SU-DHL-6 (cell line): ENCODE results near the gene OXT.
"Not testable (repeated sequence)": the region's sequence is repeated elsewhere in the genome, so short reads cannot be mapped to it uniquely, and the experiment has no call there.

Experiments used
- H2AFZ ChIP-seq: fragments of 200-600 bp; sonication (generic); 2 replicates; pipeline ENCODE4 v1.6.1; 2014; ENCODE audit warnings: low read depth, mild to moderate bottlenecking, moderate library complexity, mixed read lengths, antibody characterized with exemption, low read length; ENCODE audit not compliant: severe bottlenecking
- H3F3A ChIP-seq: fragments of 200-600 bp; shearing (Covaris generic); 2 replicates; pipeline ENCODE4 v1.6.0; 2016; ENCODE audit warnings: antibody characterized with exemption, mild to moderate bottlenecking; ENCODE audit not compliant: insufficient read depth
- H3K27ac ChIP-seq: fragments of 200-600 bp; sonication (generic); 2 replicates; pipeline ENCODE4 v1.5.1; 2016; ENCODE audit warnings: low read depth, mild to moderate bottlenecking, low read length, moderate library complexity, mixed read lengths
- H3K27me3 ChIP-seq: fragments of 200-600 bp; sonication (generic), shearing (Covaris generic); 2 replicates; pipeline ENCODE4 v1.6.0; 2014; ENCODE audit warnings: mild to moderate bottlenecking, low read length
- H3K36me3 ChIP-seq: fragments of 200-600 bp; sonication (generic); 2 replicates; pipeline ENCODE4 v1.6.1; 2014; ENCODE audit warnings: mild to moderate bottlenecking, low read length, mixed read lengths
- H3K4me2 ChIP-seq: fragments of 300-600, 200-600 bp; shearing (Covaris generic), sonication (generic); 2 replicates; pipeline ENCODE4 v1.6.0; 2014; ENCODE audit warnings: low read length, low read depth, mild to moderate bottlenecking; ENCODE audit not compliant: poor library complexity, severe bottlenecking
- H3K4me3 ChIP-seq: fragments of 200-600 bp; sonication (generic); 2 replicates; pipeline ENCODE4 v1.5.1; 2014; ENCODE audit warnings: antibody characterized with exemption, low read length, mild to moderate bottlenecking, mixed read lengths; ENCODE audit not compliant: insufficient read depth, poor library complexity, severe bottlenecking
- H3K79me2 ChIP-seq: fragments of 200-600 bp; sonication (generic); 2 replicates; pipeline ENCODE4 v1.6.1; 2014; ENCODE audit warnings: mild to moderate bottlenecking, low read length, moderate library complexity; ENCODE audit not compliant: insufficient read depth
- H3K9ac ChIP-seq: fragments of 200-600 bp; sonication (generic); 2 replicates; pipeline ENCODE4 v1.7.0; 2014; ENCODE audit warnings: mild to moderate bottlenecking, low read length
- H3K9me2 ChIP-seq: fragments of 200-600 bp; sonication (generic); replicated peaks from 2 replicates; pipeline ENCODE4 v1.6.1; 2014; ENCODE audit warnings: low read length; ENCODE audit not compliant: insufficient read depth
- H3K9me3 ChIP-seq: fragments of 200-600 bp; sonication (generic); 2 replicates; pipeline ENCODE4 v1.6.1; 2014; ENCODE audit warnings: low read length, mixed read lengths; ENCODE audit not compliant: insufficient read depth
- H4K20me1 ChIP-seq: fragments of 200-600 bp; sonication (generic); 2 replicates; pipeline ENCODE4 v1.6.1; 2014; ENCODE audit warnings: low read depth, mild to moderate bottlenecking, antibody characterized with exemption, low read length, moderate library complexity, mixed read lengths
- EZH2phosphoT487 ChIP-seq: fragments of 200-600 bp; sonication (generic), shearing (Covaris generic); conservative IDR thresholded peaks from 2 replicates; pipeline ENCODE4 v1.6.1; 2018; ENCODE audit warnings: mild to moderate bottlenecking, antibody characterized with exemption, low read length, moderate library complexity, mixed read lengths
- TF ChIP-seq, protein P1 (sequence below): fragments of 200-600 bp; sonication (generic); IDR thresholded peaks from one replicate; pipeline ENCODE4 v1.5.1; 2017; ENCODE audit warnings: antibody characterized with exemption, mild to moderate bottlenecking, low read length, moderate library complexity; ENCODE audit not compliant: insufficient read depth, poor library complexity, severe bottlenecking

The OXT gene

DNA sequence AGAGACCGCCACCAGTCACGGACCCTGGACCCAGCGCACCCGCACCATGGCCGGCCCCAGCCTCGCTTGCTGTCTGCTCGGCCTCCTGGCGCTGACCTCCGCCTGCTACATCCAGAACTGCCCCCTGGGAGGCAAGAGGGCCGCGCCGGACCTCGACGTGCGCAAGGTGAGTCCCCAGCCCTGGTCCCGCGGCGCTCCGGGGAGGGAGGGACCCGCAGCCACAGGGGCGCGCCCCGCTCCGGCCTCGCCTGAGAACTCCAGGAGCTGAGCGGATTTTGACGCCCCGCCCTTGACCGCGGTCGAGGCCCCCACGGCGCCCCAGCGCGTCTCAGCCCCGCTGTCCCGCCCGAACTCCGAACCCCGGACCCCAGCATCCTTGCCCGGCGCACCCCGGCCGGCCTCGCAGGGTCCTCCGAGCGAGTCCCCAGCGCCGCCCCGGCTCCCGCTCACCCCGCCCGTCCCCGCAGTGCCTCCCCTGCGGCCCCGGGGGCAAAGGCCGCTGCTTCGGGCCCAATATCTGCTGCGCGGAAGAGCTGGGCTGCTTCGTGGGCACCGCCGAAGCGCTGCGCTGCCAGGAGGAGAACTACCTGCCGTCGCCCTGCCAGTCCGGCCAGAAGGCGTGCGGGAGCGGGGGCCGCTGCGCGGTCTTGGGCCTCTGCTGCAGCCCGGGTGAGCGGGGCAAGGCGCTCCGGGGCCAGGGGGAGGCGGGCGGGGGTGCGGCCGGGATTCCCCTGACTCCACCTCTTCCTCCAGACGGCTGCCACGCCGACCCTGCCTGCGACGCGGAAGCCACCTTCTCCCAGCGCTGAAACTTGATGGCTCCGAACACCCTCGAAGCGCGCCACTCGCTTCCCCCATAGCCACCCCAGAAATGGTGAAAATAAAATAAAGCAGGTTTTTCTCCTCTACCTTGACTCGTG lies at the start of gene OXT:
Gene OXT (plus strand): TSS at position 11 of the 920 bp plus-strand sequence. CDS start 36 bp downstream, at position 47.
- H3K9me2 ChIP-seq = no peaks in the 10 kb centered on the region
- no peaks in the 10 kb centered on the region for H3F3A ChIP-seq
- H2AFZ ChIP-seq = no peak within 1 kb of the TSS
- no peaks in the 10 kb centered on the region for H3K9me3 ChIP-seq
- no peak within 1 kb of the TSS for H3K4me3 ChIP-seq
- H3K27me3 ChIP-seq = no peaks in the 10 kb centered on the region
- H3K79me2 ChIP-seq = no peaks in the 10 kb centered on the region
- no peak within 1 kb of the TSS for H3K9ac ChIP-seq
- no peak within 1 kb of the TSS for H3K4me2 ChIP-seq
- H3K27ac ChIP-seq = no peak within 1 kb of the TSS
- no peak for TF ChIP-seq EZH2phosphoT487
- TF ChIP-seq, protein P1, sequence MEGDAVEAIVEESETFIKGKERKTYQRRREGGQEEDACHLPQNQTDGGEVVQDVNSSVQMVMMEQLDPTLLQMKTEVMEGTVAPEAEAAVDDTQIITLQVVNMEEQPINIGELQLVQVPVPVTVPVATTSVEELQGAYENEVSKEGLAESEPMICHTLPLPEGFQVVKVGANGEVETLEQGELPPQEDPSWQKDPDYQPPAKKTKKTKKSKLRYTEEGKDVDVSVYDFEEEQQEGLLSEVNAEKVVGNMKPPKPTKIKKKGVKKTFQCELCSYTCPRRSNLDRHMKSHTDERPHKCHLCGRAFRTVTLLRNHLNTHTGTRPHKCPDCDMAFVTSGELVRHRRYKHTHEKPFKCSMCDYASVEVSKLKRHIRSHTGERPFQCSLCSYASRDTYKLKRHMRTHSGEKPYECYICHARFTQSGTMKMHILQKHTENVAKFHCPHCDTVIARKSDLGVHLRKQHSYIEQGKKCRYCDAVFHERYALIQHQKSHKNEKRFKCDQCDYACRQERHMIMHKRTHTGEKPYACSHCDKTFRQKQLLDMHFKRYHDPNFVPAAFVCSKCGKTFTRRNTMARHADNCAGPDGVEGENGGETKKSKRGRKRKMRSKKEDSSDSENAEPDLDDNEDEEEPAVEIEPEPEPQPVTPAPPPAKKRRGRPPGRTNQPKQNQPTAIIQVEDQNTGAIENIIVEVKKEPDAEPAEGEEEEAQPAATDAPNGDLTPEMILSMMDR = no peak
- no peaks in the 10 kb centered on the region for H4K20me1 ChIP-seq
- H3K36me3 ChIP-seq = no peaks in the 10 kb centered on the region

DNA sequence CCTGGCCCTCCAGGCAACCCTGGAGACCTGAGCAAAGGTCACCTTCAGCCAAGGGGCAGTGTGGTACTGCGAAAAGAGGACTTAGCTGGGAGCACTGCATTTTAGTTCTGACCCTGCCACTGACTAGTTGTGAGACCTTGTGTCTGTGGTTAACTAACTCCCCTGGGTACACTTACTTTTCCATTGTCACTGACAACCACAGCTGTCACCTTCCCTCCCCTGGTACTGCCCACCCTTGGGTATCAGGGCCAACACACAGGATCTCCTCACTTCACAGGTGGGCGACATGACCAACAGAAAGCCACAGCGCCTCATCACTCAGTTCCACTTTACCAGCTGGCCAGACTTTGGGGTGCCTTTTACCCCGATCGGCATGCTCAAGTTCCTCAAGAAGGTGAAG lies 49.6 kb upstream of the OXT start:
- H3K9me3 ChIP-seq = no peaks in the 10 kb centered on the region
- no peak for TF ChIP-seq EZH2phosphoT487
- TF ChIP-seq, protein P1 = no peak
- H3K4me3 ChIP-seq = no peak overlapping the region
- H3F3A ChIP-seq = no peaks in the 10 kb centered on the region
- H3K9ac ChIP-seq = no peak overlapping the region
- no peaks in the 10 kb centered on the region for H4K20me1 ChIP-seq
- H3K79me2 ChIP-seq = no peaks in the 10 kb centered on the region
- 0 out of 2 replicates have a peak, but pooled peaks cover 2% of the 10 kb centered on the region for H3K36me3 ChIP-seq
- H2AFZ ChIP-seq = no peak overlapping the region
- no peak overlapping the region for H3K27ac ChIP-seq
- no peak overlapping the region for H3K4me2 ChIP-seq
- H3K27me3 ChIP-seq = no peaks in the 10 kb centered on the region
- H3K9me2 ChIP-seq = no peaks in the 10 kb centered on the region

DNA sequence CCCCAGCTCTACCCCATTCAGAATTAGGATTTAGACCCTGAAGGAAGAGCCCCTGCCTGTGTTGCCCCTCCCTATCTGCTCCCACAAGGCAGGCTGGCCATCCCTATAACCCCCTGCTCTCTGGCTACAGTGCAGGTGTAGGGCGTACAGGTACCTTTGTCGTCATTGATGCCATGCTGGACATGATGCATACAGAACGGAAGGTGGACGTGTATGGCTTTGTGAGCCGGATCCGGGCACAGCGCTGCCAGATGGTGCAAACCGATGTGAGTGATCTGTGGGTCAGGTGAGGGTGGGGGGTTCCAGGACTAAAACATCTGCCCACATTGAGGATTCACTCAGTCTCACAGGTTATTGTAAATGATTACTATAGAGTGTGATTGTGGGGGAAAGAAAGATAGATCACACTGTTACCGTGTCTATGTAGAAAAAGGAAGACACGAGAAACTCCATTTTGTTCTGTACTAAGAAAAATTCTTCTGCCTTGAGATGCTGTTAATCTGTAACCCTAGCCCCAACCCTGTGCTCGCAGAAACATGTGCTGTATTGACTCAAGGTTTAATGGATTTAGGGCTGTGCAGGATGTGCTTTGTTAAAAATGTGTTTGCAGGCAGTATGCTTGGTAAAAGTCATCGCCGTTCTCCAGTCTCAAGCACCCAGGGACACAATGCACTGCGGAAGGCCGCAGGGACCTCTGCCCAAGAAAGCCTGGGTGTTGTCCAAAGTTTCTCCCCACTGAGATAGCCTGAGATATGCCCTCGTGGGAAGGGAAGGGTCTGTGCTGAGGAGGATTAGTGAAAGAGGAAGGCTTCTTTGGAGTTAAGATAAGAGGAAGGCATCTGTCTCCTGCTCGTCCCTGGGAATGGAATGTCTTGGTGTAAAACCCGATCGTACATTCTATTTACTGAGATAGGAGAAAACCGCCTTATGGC lies 48.6 kb upstream of the OXT start:
- not testable (repeated sequence) for H3K27ac ChIP-seq, H2AFZ ChIP-seq, H4K20me1 ChIP-seq, H3K9ac ChIP-seq, H3K36me3 ChIP-seq, H3K4me2 ChIP-seq, H3K9me2 ChIP-seq, H3F3A ChIP-seq, H3K9me3 ChIP-seq, H3K4me3 ChIP-seq, H3K27me3 ChIP-seq, H3K79me2 ChIP-seq
